GM19099 (cell line): ENCODE data around the gene CACNA1B.

ENCODE experiments used
- POLR2A ChIP-seq: IDR thresholded peaks from 3 replicates; pipeline ENCODE4 v1.6.1; 2011; ENCODE audit warnings: low read depth; ENCODE audit not compliant: insufficient read length; ENCODE audit errors: extremely low read depth

CACNA1B gene

GRCh38 chr9:138097501-138097991 is 220.0 kb downstream of the CACNA1B start:
- TF ChIP-seq POLR2A: no peak

DNA sequence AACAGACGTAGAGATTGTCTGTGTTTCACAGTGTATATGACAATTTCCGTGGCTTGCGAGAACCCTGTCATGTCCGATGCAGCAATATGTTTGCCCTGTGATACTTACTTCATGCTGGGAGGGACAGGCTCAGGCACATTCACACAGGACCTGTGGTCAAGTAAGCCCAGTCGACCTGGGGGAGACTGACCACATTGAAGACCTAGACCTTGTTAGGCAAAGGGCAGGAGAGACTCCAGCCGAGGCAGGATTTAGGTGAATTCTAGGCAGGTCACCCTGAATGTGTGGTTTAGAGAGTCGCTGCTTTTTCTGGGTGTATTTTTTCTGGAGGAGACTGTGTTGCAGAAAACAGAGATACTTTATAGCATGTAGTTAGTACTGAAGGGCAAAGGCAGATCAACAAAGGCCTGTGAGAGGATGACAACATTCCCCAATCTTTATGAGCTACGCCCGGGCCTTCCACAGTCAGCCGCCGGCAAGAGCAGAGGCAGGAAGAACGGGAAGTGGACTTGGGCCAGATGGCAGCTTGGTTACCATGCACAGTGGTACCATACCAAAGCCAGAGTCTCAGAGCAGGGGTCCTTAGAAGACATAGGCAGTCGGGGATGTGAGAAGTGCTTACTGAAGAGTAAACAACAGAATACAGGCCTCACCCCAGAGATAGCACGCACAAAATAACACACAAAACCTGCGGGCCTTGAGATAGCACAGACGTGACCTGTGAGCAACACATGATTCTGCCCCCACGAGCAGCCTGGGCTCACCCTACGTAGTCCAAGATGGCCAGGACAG is 220.7 kb downstream of the CACNA1B start:
- no peak for TF ChIP-seq POLR2A

DNA sequence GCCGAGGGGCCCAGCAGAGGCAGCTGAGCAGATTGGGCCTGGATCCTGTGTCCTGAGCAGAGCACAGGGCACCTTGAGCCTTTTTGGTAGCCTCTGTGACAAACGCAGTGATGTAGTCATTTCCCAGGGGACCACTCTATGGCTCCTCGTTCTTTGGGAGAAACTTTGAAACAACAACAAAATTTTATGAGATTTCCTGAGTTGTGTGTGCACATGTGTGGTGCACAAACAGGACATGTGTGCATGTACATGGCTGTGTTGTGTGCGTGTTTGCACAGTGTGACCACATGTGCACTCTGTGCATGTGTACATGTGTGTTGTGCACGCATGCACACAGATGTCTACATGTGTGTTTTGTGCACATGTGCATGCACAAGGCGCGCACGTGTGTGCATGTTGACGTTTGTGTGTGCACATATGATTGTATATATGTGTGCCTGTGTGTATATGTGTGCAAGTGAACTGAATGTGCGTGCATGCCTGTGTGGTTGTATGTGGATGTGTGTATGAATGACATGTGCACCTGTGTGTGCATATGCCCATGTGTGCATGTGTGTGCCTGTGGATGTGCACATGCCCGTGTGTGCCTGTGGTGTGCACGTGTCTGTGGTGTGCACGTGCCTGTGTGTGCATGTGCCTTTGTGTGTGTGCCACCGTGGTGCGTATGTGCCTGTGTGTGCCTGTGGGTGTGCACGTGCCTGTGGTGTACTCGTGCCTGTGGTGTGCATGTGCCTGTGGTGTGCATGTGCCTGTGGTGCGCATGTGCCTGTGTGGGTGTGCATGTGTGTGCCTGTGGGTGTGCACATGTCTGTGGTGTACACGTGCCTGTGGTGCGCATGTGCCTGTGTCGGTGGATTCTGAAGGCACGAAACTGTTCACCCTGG is 221.6 kb downstream of the CACNA1B start:
- no peak for TF ChIP-seq POLR2A

DNA sequence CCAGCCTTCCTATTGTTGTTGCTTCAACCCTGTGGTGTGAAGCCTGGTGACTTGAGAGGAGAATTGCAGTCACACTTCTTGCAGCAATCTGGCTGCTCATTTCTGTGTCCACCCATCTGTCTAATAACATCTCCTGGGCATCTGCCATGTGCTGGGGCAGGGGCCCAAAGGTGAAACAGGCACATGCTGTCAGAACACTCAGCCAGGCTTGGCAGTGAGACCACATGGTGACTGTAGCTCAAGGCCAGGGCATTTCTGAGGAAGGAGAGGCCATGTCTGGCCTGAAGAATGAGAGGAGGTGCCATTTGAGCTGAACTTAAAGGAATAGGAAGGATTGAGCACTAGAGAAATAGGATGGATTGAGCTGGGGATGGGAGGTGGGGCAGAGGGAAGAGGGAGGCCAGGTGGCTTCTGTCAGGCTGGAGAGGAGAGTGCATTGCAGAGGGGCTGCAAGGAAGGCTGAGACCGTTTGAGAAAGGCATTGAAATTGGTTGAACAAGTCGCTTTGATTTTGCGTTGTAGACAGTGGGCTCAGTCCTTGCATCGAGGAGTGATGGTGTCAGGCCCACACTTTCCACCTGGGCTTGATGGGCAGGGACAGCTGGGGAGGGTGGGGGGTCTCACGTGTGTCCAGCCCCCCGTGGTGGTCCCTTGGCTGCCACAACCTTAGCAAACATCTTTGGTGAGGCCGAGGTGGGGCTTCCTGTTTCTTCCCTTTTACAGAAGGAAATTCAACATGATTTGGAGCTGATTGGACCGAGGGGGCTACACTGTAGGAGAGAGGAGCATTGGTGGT is 222.4 kb downstream of the CACNA1B start:
- no peak for TF ChIP-seq POLR2A

DNA sequence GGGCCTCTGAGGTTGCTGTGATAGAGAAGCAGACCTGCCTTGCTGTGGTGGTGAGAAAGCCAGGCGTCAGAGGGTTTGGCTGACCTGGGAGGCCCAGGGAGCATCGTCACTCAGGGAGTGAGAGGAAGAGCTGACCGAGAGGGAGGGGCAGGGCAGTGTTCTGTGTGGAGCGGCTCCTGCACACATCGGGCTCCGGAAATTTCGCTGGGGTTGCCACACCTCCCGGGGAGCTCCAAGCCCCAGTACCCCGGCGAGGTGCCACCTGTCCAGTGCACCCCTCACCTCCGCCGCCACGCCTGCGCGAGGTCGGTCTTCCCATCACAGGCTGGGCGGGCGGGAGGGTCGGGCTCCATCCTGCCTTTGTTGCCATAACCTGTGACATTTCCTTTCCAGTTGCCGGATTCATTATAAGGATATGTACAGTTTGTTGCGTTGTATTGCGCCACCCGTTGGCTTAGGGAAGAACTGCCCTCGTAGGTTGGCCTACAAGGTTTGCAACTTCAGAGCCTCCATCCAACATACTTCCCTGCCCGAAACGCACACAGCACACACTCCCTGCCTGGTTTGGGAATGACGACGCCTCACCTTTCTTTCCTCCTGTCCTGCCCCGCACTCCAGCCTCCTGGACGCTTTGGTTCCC is 223.2 kb downstream of the CACNA1B start:
- TF ChIP-seq POLR2A: no peak

GRCh38 chr9:138101444-138102234 is 224.1 kb downstream of the CACNA1B start:
- TF ChIP-seq POLR2A: no peak

DNA sequence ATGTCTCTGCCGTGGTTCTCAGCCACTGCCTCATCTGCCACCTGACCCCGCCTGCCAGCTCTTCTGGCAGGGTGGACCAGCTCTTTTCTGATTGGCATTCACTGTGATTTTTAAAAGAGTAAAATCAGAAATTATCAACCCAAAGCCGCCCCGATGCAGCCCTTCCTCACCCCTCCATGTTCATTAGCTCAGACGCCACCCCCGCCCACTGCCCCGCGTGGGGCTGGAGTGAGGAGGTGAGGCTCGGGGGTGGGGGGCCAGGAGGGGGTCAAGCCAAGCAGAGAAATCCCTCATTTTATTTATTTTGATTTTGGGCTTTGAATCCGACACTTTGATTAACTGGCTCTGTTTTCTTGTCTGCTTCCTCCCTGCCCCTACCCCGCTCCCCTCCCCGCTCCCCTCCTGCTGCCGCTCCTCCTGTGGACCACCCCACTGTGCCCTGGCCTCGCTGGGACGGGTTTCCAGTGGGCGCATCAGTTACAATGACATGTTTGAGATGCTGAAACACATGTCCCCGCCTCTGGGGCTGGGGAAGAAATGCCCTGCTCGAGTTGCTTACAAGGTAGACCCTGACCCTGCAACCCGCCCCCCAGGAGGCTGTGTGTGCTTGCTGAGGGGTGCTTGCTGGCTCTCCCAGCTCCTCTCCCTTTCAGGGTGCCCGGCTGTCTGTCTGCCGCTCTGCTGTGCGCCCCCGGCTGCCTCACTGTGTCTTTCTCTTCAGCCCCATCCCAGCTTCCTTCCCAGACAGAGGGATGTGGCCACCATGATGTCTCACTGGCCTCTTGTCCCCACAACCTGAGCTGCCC is 224.9 kb downstream of the CACNA1B start:
- no peak for TF ChIP-seq POLR2A

DNA sequence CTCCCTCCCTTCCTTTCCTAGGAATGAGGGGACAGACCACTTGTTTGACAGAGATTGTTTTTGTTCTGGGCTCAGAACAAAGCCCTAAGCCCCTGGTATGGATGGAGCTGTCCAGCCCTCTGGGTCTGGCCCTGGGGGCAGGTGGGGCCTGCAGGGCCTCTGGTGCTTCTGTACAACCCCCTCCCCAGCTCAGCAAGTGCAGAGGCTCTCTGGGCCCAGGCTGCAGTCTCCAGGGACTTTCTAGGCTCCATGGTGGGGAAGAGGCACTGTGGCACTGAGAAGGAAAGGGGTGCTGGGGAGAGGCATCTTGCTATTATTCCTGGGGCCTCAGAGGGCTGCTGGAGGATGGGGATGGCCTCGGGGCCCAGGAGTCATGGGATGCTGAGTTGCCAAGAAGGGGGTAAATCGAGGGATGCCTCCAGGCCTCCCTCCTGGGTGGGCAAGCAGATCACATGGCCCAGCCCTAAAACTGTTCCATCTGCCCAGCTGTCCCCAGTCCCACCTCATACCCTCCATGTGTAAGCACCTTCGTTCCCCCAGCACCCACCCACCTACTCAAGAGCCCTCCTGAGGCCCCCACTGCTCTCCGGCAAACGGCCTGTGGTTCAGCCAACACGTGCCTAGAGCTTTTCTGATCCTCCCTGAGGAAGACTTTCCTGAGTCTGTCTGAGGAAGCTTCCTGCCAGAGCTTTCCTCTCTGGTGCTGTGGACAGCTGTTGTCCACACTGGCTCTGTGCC is 225.7 kb downstream of the CACNA1B start:
- TF ChIP-seq POLR2A: no peak

DNA sequence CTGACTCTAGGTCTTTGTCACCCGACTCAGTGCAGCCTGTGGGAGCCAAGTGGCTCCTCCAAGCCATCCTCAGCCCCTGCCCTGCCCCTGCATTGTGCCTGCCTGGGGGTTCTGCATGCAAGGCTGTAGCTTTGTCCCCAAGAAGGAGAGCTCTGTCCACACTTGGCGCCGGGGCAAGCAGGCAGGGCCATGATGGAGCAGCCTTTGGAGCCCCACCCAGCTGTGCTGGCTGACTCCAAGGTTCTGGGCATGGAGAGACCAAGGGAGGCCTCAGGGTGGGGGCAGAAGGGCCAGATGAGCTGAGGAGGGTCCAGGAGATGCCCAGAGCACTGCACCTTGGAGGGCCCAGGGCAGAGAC is 226.2 kb downstream of the CACNA1B start:
- no peak for TF ChIP-seq POLR2A

- no peak for TF ChIP-seq POLR2A
Measured at GRCh38 chr9:138104251-138105122, 226.9 kb downstream of the CACNA1B start.

- TF ChIP-seq POLR2A: no peak
Measured at GRCh38 chr9:138105123-138105415, 227.5 kb downstream of the CACNA1B start.
